GM18870 (cell line): ENCODE measurements around the gene CUX1.

Source experiments
- ATAC-seq: cut with Tn5 transposase; IDR thresholded peaks from one replicate; pipeline ENCODE4 v1.9.1; 2021; ENCODE audit warnings: moderate library complexity; ENCODE audit not compliant: unreplicated experiment

CUX1 gene

GRCh38 chr7:102089175-102090098, 272.0 kb downstream of the CUX1 start:
- no peak for ATAC-seq

- ATAC-seq, result no peak
Observed at GRCh38 chr7:102093599-102094315, 276.3 kb downstream of the CUX1 start.

- ATAC-seq, result no peak
Observed at GRCh38 chr7:102094316-102094650, 276.9 kb downstream of the CUX1 start.

GRCh38 chr7:102095321-102096011, 278.0 kb downstream of the CUX1 start:
- no peak for ATAC-seq

- ATAC-seq, result no peak
Observed at GRCh38 chr7:102096012-102096332, 278.5 kb downstream of the CUX1 start.

- ATAC-seq, result no peak
Observed at GRCh38 chr7:102096706-102097427, 279.4 kb downstream of the CUX1 start.

GRCh38 chr7:102097601-102098161, 280.3 kb downstream of the CUX1 start:
- ATAC-seq, result no peak

- no peak for ATAC-seq
Observed at GRCh38 chr7:102098986-102099385, 281.6 kb downstream of the CUX1 start.

- ATAC-seq, result no peak
Observed at GRCh38 chr7:102099474-102099873, 282.0 kb downstream of the CUX1 start.

- no peak for ATAC-seq
Observed at GRCh38 chr7:102101111-102101551, 283.7 kb downstream of the CUX1 start.

- ATAC-seq, result no peak
Observed at GRCh38 chr7:102101926-102102325, 284.5 kb downstream of the CUX1 start.

GRCh38 chr7:102103027-102103372, 285.6 kb downstream of the CUX1 start:
- ATAC-seq, result no peak

- ATAC-seq, result no peak
Observed at GRCh38 chr7:102104245-102104644, 286.8 kb downstream of the CUX1 start.

GRCh38 chr7:102106625-102107024, 289.2 kb downstream of the CUX1 start:
- no peak for ATAC-seq

- ATAC-seq, result no peak
Observed at GRCh38 chr7:102107474-102108104, 290.2 kb downstream of the CUX1 start.

- no peak for ATAC-seq
Observed at GRCh38 chr7:102111061-102112041, 293.9 kb downstream of the CUX1 start.

- no peak for ATAC-seq
Observed at GRCh38 chr7:102115181-102115580, 297.8 kb downstream of the CUX1 start.

- no peak for ATAC-seq
Observed at GRCh38 chr7:102115931-102116330, 298.5 kb downstream of the CUX1 start.

- ATAC-seq, result no peak
Observed at GRCh38 chr7:102117743-102118142, 300.3 kb downstream of the CUX1 start.
